ENCODE data around the gene GASK1A.

Gene GASK1A

GRCh38 chr3:43080726-43081568 is 101.8 kb downstream of the GASK1A start:
- no peak for DNase-seq (ENCODE audit: low read depth)
- TF ChIP-seq MYC (IDR thresholded peaks at IDR 0.05; ENCODE audit: low read depth, low read length) = no peak
- no peak for TF ChIP-seq POLR2A (IDR thresholded peaks at IDR 0.05; ENCODE audit: extremely low read depth, insufficient read length)

GRCh38 chr3:43081796-43082195 is 102.7 kb downstream of the GASK1A start:
- H3K4me3 ChIP-seq (ENCODE audit: low read depth, low read length) = no peak overlapping the region
- no peak for DNase-seq (ENCODE audit: low read depth)
- TF ChIP-seq CTCF (IDR thresholded peaks at IDR 0.05; ENCODE audit: low read depth, low read length) = no peak
- TF ChIP-seq, protein P1, sequence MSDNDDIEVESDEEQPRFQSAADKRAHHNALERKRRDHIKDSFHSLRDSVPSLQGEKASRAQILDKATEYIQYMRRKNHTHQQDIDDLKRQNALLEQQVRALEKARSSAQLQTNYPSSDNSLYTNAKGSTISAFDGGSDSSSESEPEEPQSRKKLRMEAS (IDR thresholded peaks at IDR 0.05; ENCODE audit: low read depth, low read length) = no peak
- TF ChIP-seq POLR2A (IDR thresholded peaks at IDR 0.05; ENCODE audit: extremely low read depth, insufficient read length) = no peak
- TF ChIP-seq MYC (IDR thresholded peaks at IDR 0.05; ENCODE audit: low read depth, low read length) = no peak

More at GRCh38 chr3:43080726-43081568, 101.8 kb downstream of the GASK1A start:
- H3K4me3 ChIP-seq (ENCODE audit: low read depth, low read length) = no peak overlapping the region

DNA sequence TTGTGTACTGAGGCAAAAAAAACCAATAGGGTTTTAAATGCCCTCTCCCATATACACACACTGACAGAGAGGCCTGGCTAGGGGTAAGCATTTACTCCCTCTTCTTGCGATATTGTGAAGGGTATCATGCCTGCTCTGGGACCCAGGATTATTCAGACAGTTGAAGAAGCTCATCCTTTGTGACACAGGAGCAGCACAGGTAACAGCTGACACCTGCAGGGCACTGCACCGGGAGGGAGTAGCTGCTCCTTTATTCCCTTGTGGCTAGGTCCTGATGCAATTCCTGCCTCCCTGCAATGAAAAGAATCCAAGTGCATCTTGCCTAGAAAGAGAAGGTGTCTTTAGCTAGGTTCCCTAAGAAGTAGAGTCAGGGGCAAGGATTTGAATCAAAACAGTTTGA is 103.3 kb downstream of the GASK1A start:
- no peak overlapping the region for H3K4me3 ChIP-seq (ENCODE audit: low read depth, low read length)
- no peak for DNase-seq (ENCODE audit: low read depth)
- TF ChIP-seq POLR2A (IDR thresholded peaks at IDR 0.05; ENCODE audit: extremely low read depth, insufficient read length) (no peak), MYC (IDR thresholded peaks at IDR 0.05; ENCODE audit: low read depth, low read length) (no peak), CTCF (IDR thresholded peaks at IDR 0.05; ENCODE audit: low read depth, low read length) (no peak)
- TF ChIP-seq, protein P1 (IDR thresholded peaks at IDR 0.05; ENCODE audit: low read depth, low read length) = no peak

GRCh38 chr3:43086460-43087165 is 107.5 kb downstream of the GASK1A start:
- no peak for DNase-seq (ENCODE audit: low read depth)
- TF ChIP-seq CTCF (IDR thresholded peaks at IDR 0.05; ENCODE audit: low read depth, low read length) = no peak
- no peak for TF ChIP-seq MYC (IDR thresholded peaks at IDR 0.05; ENCODE audit: low read depth, low read length)
- TF ChIP-seq, protein P1 (IDR thresholded peaks at IDR 0.05; ENCODE audit: low read depth, low read length) = no peak
- no peak for TF ChIP-seq POLR2A (IDR thresholded peaks at IDR 0.05; ENCODE audit: extremely low read depth, insufficient read length)
- no peak overlapping the region for H3K4me3 ChIP-seq (ENCODE audit: low read depth, low read length)

GRCh38 chr3:43087249-43087776 is 108.2 kb downstream of the GASK1A start:
- no peak overlapping the region for H3K4me3 ChIP-seq (ENCODE audit: low read depth, low read length)
- no peak for DNase-seq (ENCODE audit: low read depth)
- TF ChIP-seq MYC (IDR thresholded peaks at IDR 0.05; ENCODE audit: low read depth, low read length) (no peak), POLR2A (IDR thresholded peaks at IDR 0.05; ENCODE audit: extremely low read depth, insufficient read length) (no peak), CTCF (IDR thresholded peaks at IDR 0.05; ENCODE audit: low read depth, low read length) (no peak)
- TF ChIP-seq, protein P1 (IDR thresholded peaks at IDR 0.05; ENCODE audit: low read depth, low read length) = no peak

GRCh38 chr3:43089081-43089480 is 110.0 kb downstream of the GASK1A start:
- no peak for DNase-seq (ENCODE audit: low read depth)
- no peak for TF ChIP-seq MYC (IDR thresholded peaks at IDR 0.05; ENCODE audit: low read depth, low read length)
- TF ChIP-seq CTCF (IDR thresholded peaks at IDR 0.05; ENCODE audit: low read depth, low read length) = no peak
- TF ChIP-seq, protein P1 (IDR thresholded peaks at IDR 0.05; ENCODE audit: low read depth, low read length) = no peak
- TF ChIP-seq POLR2A (IDR thresholded peaks at IDR 0.05; ENCODE audit: extremely low read depth, insufficient read length) = no peak

More at GRCh38 chr3:43089081-43089480, 110.0 kb downstream of the GASK1A start:
- H3K4me3 ChIP-seq (ENCODE audit: low read depth, low read length) = no peak overlapping the region
